ENCODE results near the gene GYS2.
"Not testable (repeated sequence)": the region's sequence is repeated elsewhere in the genome, so short reads cannot be mapped to it uniquely, and the experiment has no call there.

GYS2 gene

DNA sequence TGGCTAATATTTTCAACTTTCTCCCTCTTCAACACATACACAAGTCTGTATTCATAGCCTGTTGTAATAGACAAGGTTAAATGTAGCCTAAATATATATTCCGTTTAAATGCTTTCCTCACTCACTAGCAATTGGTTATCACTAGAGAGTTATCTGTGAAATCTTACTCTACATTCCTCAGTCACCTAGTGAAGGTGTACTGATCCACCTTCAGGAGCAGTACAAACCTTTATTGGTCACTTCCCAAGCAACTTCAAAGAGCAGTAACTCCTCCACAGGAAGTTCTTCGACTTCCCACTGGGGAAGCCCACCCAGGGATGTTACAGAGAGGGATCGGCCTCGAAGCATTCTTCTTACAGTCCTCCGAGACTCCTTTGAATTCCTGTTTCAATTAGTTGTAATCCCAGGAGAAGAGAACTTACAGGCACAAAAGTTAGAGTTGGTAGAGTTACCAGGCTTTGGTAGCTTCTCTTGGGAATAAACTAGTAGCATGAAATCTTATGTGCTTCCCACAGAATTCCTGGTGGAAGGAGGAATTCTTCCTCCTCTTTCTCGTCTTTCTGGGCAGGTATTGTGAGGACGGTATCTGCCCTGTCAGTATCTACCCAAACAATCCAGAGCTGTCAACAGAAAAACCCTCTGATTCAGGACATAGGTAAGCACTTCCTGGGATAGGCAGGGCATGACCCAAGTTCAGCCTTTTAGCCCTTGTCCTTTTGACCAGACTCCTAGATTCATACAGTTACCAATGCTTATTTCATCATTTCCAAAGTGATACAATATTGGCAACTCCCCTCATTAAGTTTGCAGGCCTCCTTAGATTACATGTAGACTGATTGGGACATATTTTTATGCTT, at the start of gene GYS2:
TSS of gene GYS2 (minus strand) at position 603 of the 857 bp plus-strand sequence. CDS start at position 348, 255 bp downstream.
- no peak for TF ChIP-seq CTCF (conservative IDR thresholded peaks at IDR 0.05; ENCODE audit: low read depth)
- no peak within 1 kb of the TSS for H3K27ac ChIP-seq
- DNase-seq (ENCODE audit: low spot score): no peak
- POLR2A ChIA-PET (ENCODE audit: low non-redundant PET): no interaction called here
- CTCF ChIA-PET: interaction anchor here (0.8 kb wide), 1 partner anchor 76 kb away, joined by 3 read pairs; no protein-coding TSS in a partner anchor

DNA sequence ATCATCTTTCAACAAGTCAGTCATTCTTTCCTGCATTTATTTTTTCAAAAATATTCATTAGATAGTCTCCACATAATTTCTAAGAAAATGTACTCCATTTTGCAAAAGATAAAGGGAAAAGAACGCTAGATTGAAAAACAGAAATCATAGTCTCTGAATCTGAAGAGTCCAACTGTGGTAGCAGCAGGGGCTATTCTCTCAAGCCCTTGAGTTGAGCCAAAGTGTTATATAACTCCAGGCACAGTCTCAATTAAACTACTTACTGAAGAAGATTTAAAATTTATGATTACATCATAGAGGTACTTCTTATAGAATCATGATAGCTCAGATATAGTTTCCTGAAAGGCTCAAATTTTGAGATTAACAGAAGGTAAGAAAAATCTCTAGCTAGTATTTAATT, 47.2 kb upstream of the GYS2 start:
- ChIA-PET POLR2A (ENCODE audit: low non-redundant PET) (no interaction called here), CTCF (no interaction called here)
- DNase-seq (ENCODE audit: low spot score): no peak
- TF ChIP-seq CTCF (conservative IDR thresholded peaks at IDR 0.05; ENCODE audit: low read depth): no peak
- no peak overlapping the region for H3K27ac ChIP-seq

DNA sequence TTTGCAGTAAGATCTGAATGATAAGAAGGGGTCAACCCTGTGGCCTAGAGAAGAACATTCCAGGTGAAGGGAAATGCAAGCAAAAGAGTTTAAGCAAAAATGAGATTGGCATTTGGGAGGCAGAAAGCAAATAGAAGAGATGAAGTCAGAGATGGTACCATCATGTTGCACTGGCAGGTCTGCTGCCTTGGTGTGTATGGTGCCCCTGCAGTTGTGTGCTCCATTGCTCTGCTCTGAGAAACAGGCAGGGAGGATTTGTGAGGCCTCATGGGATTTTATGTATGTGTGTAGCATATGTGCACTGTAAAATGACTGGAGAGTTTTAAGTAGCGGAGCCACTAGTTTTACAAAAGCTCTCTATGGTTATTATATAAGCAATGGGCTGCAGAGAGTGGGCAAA, 46.4 kb upstream of the GYS2 start:
- ChIA-PET CTCF (no interaction called here), POLR2A (ENCODE audit: low non-redundant PET) (no interaction called here)
- TF ChIP-seq CTCF (conservative IDR thresholded peaks at IDR 0.05; ENCODE audit: low read depth): no peak
- no peak overlapping the region for H3K27ac ChIP-seq
- no peak for DNase-seq (ENCODE audit: low spot score)

DNA sequence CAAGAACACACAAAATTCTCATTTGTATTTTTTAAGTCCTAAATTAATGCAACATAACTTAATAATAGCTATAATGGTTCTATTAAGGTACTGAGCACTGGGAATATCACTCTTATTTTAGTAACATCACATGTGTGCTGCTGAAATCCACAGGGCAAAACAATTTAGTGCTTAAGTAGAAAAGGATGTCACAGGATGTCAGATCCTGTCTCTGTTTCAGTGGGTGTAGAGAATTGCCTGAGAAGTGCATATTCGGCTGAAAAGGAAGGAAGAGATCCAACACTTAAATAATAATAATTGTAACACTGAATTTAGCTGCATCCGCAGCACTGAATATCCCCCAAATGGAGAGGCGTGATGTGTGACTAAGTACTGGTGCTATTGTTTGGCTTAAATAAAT, 44.4 kb upstream of the GYS2 start:
- CTCF ChIA-PET: no interaction called here
- H3K27ac ChIP-seq: no peak overlapping the region
- POLR2A ChIA-PET (ENCODE audit: low non-redundant PET): no interaction called here
- TF ChIP-seq CTCF (conservative IDR thresholded peaks at IDR 0.05; ENCODE audit: low read depth): no peak
- no peak for DNase-seq (ENCODE audit: low spot score)

- H3K27ac ChIP-seq: no peak overlapping the region
- no peak for DNase-seq (ENCODE audit: low spot score)
- CTCF ChIA-PET: interaction anchor here (0.7 kb wide), 1 partner anchor 32 kb away, joined by 3 read pairs; no protein-coding TSS in a partner anchor
- POLR2A ChIA-PET (ENCODE audit: low non-redundant PET): no interaction called here
- no peak for TF ChIP-seq CTCF (conservative IDR thresholded peaks at IDR 0.05; ENCODE audit: low read depth)
Measured at GRCh38 chr12:21648378-21648777, 43.7 kb upstream of the GYS2 start.

DNA sequence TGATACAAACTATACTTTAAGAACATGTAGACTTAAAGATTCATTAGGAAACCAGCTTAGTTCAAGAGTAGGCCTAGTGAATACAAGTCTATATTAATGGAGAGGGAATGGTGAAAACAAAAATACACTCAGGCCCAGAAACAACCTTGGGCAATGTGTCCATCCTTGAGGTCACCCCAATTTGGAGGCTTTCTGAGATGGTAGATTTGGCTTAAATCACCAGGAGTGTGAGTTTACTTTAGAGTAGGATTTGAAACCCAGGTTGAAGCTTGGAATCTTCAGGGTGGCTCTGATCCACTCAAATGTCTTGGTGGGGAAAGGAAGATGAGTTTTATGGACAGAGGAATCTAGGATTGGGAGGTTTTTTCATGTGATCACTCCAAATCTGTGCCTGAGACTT, 42.5 kb upstream of the GYS2 start:
- no peak for DNase-seq (ENCODE audit: low spot score)
- H3K27ac ChIP-seq: no peak overlapping the region
- no peak for TF ChIP-seq CTCF (conservative IDR thresholded peaks at IDR 0.05; ENCODE audit: low read depth)
- CTCF ChIA-PET: no interaction called here
- POLR2A ChIA-PET (ENCODE audit: low non-redundant PET): no interaction called here

DNA sequence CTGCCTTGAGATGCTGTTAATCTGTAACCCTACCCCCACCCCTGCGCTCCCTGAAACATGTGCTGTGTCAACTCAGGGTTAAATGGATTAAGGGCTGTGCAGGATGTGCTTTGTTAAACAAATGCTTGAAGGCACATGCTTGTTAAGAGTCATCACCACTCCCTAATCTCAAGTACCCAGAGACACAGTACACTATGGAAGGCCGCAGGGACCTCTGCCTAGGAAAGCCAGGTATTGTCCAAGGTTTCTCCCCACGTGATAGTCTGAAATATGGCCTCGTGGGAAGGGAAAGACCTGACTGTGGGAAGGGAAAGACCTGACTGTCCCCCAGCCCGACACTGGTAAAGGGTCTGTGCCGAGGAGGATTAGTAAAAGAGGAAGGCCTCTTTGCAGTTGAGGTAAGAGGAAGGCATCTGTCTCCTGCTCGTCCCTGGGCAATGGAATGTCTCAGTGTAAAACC, 40.4 kb upstream of the GYS2 start:
- H3K27ac ChIP-seq; CTCF ChIA-PET; DNase-seq (ENCODE audit: low spot score); POLR2A ChIA-PET (ENCODE audit: low non-redundant PET): not testable (repeated sequence)
